Right lobe of liver (tissue), 6 donors: ENCODE data around the gene ERG28. TPM values are rescaled to one million over a fixed set of nuclear protein-coding genes. Genes with fewer than 3 reads are reported as not detected.

Experiments used
- ATAC-seq, 4 donors: fragments of 200-7000 bp; cut with Tn5 transposase; one replicate each; pipeline ENCODE4 v1.9.1; 2020; ENCODE audit warnings: mild to moderate bottlenecking in 4 of 4, moderate library complexity in 4 of 4
- DNase-seq, 3 donors: peaks; one replicate each; pipeline ENCODE4 v3.0.0-alpha.2; 2020
- H3K27ac ChIP-seq, 3 donors: fragments of 200-600 bp; one replicate each; pipeline ENCODE4 v1.8.0; 2022
- H3K27me3 ChIP-seq, 2 donors: fragments of 200-600 bp; one replicate each; pipeline ENCODE4 v1.8.0; 2022
- H3K36me3 ChIP-seq, 4 donors: fragments of 200-600 bp; sonication (generic) in 1 of 4; one replicate each; pipeline versions ENCODE4 v1.5.1 to v1.8.0; 2017 to 2022; ENCODE audit warnings: control low read depth in 1 of 4
- H3K4me1 ChIP-seq, 4 donors: fragments of 200-600 bp; sonication (generic) in 1 of 4; one replicate each; pipeline versions ENCODE4 v1.5.1 to v1.8.0; 2017 to 2022; ENCODE audit warnings: control low read depth in 1 of 4
- H3K4me3 ChIP-seq, 3 donors: fragments of 200-600 bp; one replicate each; pipeline ENCODE4 v1.8.0; 2022
- H3K9me3 ChIP-seq, 4 donors: fragments of 200-600 bp; sonication (generic) in 1 of 4; one replicate each; pipeline versions ENCODE4 v1.5.1 to v1.8.0; 2017 to 2022; ENCODE audit warnings: control low read depth in 1 of 4
- POLR2A ChIP-seq: fragments of 450-650 bp; IDR thresholded peaks from one replicate; pipeline ENCODE4 v1.6.1; 2017; ENCODE audit warnings: antibody characterized with exemption, mild to moderate bottlenecking
- WGBS: methylation state at CpG from one replicate; pipeline ENCODE4 v1.1.6; 2018; ENCODE audit warnings: low coverage, low lambda C conversion rate; ENCODE audit not compliant: insufficient coverage; ENCODE audit errors: missing lambda C conversion rate; 5-methylcytosine and 5-hydroxymethylcytosine counted together
- intact Hi-C, 2 donors: fragments of 100-400 bp; cut with DNase I; formaldehyde crosslinking; loops; one replicate each; pipeline versions ENCODE4 v1.11.2 to v1.14.1; 2022
- total RNA-seq, 6 experiments: library from RNA; depleted of rRNA in 2 of 6; stranded (reverse); fragments of >200 nt in 2 of 6; fragmentation: NEBNext Ultra II Directional in 3 of 6; extraction: Animal tissue kit (Norgen Biotek cat#: 25700) in 3 of 6; gene quantifications; one replicate each; pipeline versions ENCODE4 v1.1.0 to v1.2.4, GENCODE V29; 2016 to 2023
- TF ChIP-seq, protein P1 (sequence below), 4 donors: fragments of 200-600 bp in 3 of 4; fragments of 450-650 bp in 1 of 4; IDR thresholded peaks; one replicate each; pipeline versions ENCODE4 v1.5.1 to v1.8.0; 2016 to 2022; ENCODE audit warnings: antibody characterized with exemption in 4 of 4, mild to moderate bottlenecking in 2 of 4
- donor health status: DM: no; HTN: yes; CAD: no.
- donor health status: DM: no; HTN: no; CAD: no.
- donor health status: DM: no; HTN: no; CAD: no.
- donor health status: DM: no; HTN: yes; CAD: no.
- donor health status: DM: no; HTN: yes; CAD: no.

The ERG28 gene
- total RNA-seq, 6 experiments from 2014 or later, result 7.9 to 31.5 (median 20.1) TPM

DNA sequence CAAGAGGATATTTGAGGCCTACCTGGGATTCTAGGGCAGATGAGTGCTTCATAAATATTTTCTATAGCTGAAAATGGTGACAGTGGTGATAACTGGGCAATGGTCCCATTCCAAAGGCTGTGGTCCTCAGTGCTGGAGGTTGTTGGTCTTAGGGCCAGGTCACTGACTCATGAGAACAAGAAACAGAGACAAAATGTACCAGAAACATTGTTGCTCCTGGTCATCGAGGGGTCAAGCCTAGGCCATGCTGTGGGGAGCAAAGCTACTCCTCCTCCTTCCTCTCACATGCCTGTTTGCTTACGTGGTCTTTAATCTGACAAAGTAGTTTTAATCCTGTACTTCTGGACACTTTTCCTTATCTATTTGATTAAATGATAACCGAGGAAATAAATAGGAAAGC, 33.8 kb downstream of the ERG28 start:
- intact Hi-C loops, result no loop called here
- TF ChIP-seq POLR2A, result no peak
- TF ChIP-seq, protein P1, sequence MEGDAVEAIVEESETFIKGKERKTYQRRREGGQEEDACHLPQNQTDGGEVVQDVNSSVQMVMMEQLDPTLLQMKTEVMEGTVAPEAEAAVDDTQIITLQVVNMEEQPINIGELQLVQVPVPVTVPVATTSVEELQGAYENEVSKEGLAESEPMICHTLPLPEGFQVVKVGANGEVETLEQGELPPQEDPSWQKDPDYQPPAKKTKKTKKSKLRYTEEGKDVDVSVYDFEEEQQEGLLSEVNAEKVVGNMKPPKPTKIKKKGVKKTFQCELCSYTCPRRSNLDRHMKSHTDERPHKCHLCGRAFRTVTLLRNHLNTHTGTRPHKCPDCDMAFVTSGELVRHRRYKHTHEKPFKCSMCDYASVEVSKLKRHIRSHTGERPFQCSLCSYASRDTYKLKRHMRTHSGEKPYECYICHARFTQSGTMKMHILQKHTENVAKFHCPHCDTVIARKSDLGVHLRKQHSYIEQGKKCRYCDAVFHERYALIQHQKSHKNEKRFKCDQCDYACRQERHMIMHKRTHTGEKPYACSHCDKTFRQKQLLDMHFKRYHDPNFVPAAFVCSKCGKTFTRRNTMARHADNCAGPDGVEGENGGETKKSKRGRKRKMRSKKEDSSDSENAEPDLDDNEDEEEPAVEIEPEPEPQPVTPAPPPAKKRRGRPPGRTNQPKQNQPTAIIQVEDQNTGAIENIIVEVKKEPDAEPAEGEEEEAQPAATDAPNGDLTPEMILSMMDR (IDR thresholded peaks at IDR 0.05), result no peak
- Histone ChIP-seq H3K4me3 (no peak overlapping the region), H3K27ac (peak overlapping the region; percentile 38 to 57 (median 46)), H3K9me3 (no peaks in the 10 kb centered on the region), H3K4me1 (peaks cover 0 to 50% (median 19%) of the 10 kb centered on the region in 4 donors), H3K27me3 (no peaks in the 10 kb centered on the region), H3K36me3 (peaks cover 0 to 3% (median 0%) of the 10 kb centered on the region in 4 donors)
- peak in 1 of 3 donors; percentile 67 for DNase-seq
- ATAC-seq, result peak; percentile 63 to 86 (median 76)
- WGBS, result 8% methylated on average over 3 of the region's 3 CpGs

DNA sequence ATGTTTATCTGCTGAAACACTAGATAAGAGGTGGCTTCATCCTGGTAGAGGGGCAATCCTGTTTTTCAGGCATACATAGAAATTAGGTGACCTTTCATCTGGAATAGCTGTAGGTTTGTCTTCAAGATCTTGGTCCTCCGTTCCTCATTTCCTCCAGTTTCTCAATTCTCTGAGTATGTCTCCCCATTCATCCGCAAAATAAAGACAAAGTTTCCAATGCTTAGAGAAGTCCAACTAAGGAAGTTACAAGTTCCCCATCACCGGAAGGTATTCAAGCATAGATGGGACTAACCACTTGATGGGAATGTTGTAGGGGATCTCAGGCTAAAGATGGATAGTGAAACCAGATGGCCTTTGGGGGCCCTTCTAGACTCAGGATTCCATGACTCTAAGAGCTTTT, 34.3 kb downstream of the ERG28 start:
- intact Hi-C loops, result no loop called here
- WGBS, result 86% methylated on average over 3 of the region's 3 CpGs
- Histone ChIP-seq H3K9me3 (no peaks in the 10 kb centered on the region), H3K4me1 (peaks cover 0 to 55% (median 21%) of the 10 kb centered on the region in 4 donors), H3K4me3 (no peak overlapping the region), H3K27ac (peak overlapping the region in 2 of 3 donors; percentile 46 to 57), H3K36me3 (peaks cover 0 to 3% (median 0%) of the 10 kb centered on the region in 4 donors), H3K27me3 (no peaks in the 10 kb centered on the region)
- no peak for DNase-seq
- ATAC-seq, result no peak
- TF ChIP-seq POLR2A, result no peak
- TF ChIP-seq, protein P1 (IDR thresholded peaks at IDR 0.05), result no peak

DNA sequence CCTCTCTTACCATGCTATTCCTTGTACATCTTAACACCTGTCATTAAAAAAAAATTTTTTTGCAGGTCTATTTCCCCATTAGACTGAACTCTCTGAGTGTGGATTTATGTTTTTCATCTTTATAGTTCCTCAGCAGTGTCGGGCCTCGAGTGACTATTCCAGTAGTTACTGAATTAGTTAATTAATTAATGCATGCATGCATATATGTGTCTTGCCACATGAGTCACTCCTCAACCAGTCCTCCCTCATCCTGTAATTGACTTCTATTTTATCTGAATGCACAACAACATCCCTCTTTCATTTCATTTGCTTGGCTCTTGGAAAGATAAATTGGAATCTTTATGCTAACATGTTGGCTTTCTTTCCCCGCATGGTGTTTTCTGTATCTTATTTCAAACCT, 35.6 kb downstream of the ERG28 start:
- Histone ChIP-seq H3K27ac (no peak overlapping the region), H3K27me3 (no peaks in the 10 kb centered on the region), H3K36me3 (peaks cover 0 to 3% (median 0%) of the 10 kb centered on the region in 4 donors), H3K4me1 (peaks cover 0 to 66% (median 30%) of the 10 kb centered on the region in 4 donors), H3K9me3 (no peaks in the 10 kb centered on the region), H3K4me3 (no peak overlapping the region)
- no peak for TF ChIP-seq POLR2A
- TF ChIP-seq, protein P1 (IDR thresholded peaks at IDR 0.05), result no peak
- intact Hi-C loops, result no loop called here
- DNase-seq (no peak), ATAC-seq (no peak)
- WGBS, result 71% methylated on average over 3 of the region's 3 CpGs

DNA sequence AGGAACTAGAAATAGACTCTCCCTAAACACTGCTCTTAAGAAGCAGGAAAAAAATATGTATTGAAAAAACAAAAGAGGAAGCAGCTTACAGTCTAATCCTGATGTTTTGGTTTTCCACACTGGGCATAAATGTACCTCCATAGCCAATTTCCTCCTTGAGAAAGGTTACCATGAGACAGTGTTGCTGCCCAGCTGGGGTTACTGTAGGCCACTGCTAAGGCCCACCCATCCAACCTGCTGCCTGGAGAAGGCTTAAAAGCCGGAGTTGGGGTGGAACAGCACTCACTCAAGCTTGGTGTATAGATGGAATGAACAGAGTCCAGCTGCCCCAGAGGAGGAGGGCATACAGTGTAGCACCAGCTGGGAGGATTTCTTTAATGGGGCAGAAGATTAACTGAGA, 41.1 kb downstream of the ERG28 start:
- Histone ChIP-seq H3K4me3 (no peak overlapping the region), H3K4me1 (peaks cover 0 to 47% (median 26%) of the 10 kb centered on the region in 4 donors), H3K36me3 (no peaks in the 10 kb centered on the region), H3K27me3 (no peaks in the 10 kb centered on the region), H3K9me3 (no peaks in the 10 kb centered on the region), H3K27ac (peak overlapping the region in 2 of 3 donors; percentile 4 to 52)
- 80% methylated on average over 1 of the region's 1 CpG for WGBS
- TF ChIP-seq POLR2A, result no peak
- TF ChIP-seq, protein P1 (IDR thresholded peaks at IDR 0.05), result no peak
- ATAC-seq, result peak; percentile 32 to 50 (median 46)
- intact Hi-C loops, result no loop called here
- DNase-seq, result no peak

DNA sequence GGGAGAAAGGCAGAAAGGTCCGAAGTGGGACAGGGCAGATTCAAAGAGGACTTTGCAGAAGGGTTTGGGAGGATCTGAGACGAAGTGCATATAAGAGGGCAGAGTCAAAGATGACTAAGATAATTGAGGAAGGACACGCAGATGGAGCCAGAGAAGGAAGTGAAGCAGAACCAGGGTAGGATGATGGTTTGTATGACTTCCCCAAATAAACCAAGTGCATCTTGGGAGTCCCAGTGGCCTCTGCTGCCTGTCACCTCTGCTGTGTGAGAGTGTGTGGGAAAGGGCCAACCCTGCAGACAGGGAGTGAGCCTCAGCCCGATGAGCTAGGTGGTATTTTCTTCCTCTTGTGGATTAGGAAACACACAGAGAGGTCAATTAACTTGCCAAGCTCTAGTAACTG, 45.5 kb downstream of the ERG28 start:
- no peak for DNase-seq
- WGBS, result 49% methylated on average over 4 of the region's 4 CpGs

More for the DNA sequence above, 45.5 kb downstream of the ERG28 start:
- ATAC-seq, result peak; percentile 51 to 68 (median 57)
- Histone ChIP-seq H3K4me1 (peaks cover 0 to 10% (median 8%) of the 10 kb centered on the region in 4 donors), H3K27me3 (no peaks in the 10 kb centered on the region), H3K27ac (no peak overlapping the region), H3K36me3 (no peaks in the 10 kb centered on the region), H3K4me3 (no peak overlapping the region), H3K9me3 (no peaks in the 10 kb centered on the region)
- TF ChIP-seq, protein P1 (IDR thresholded peaks at IDR 0.05), result no peak
- TF ChIP-seq POLR2A, result no peak
- intact Hi-C loops, result no loop called here
